NCI-H1105 (cell line): Measurements from ENCODE around the gene PDZD7.

Experiments used
- DNase-seq: peaks from one replicate; lab custom pipeline; 2025; lab: John Stamatoyannopoulos, UW

Gene PDZD7

GRCh38 chr10:101061624-101062231 is 30.8 kb upstream of the PDZD7 start, which contains the start of gene KAZALD1:
Gene KAZALD1 (plus strand): TSS chr10:101061989. CDS start chr10:101062593, 604 bp downstream.
- no peak for DNase-seq

GRCh38 chr10:101060951-101061623 is 30.2 kb upstream of the PDZD7 start:
- DNase-seq = peak; percentile 81

GRCh38 chr10:101060036-101060950 is 29.4 kb upstream of the PDZD7 start:
- peak; percentile 79 for DNase-seq

GRCh38 chr10:101056365-101057151 is 25.6 kb upstream of the PDZD7 start:
- DNase-seq = no peak

- DNase-seq = no peak
Measured at GRCh38 chr10:101055411-101055810, 24.5 kb upstream of the PDZD7 start.

- DNase-seq = no peak
Measured at GRCh38 chr10:101054876-101055275, 23.9 kb upstream of the PDZD7 start.

- DNase-seq = no peak
Measured at GRCh38 chr10:101054351-101054750, 23.4 kb upstream of the PDZD7 start.

- no peak for DNase-seq
Measured at GRCh38 chr10:101053516-101053915, 22.6 kb upstream of the PDZD7 start.

- no peak for DNase-seq
Measured at GRCh38 chr10:101052285-101052684, 21.4 kb upstream of the PDZD7 start.

- DNase-seq = peak; percentile 61
Measured at GRCh38 chr10:101050208-101051069, 19.5 kb upstream of the PDZD7 start.

GRCh38 chr10:101047961-101048892 is 17.3 kb upstream of the PDZD7 start:
- peak; percentile 65 for DNase-seq

- no peak for DNase-seq
Measured at GRCh38 chr10:101047268-101047667, 16.3 kb upstream of the PDZD7 start.

GRCh38 chr10:101046332-101047238 is 15.7 kb upstream of the PDZD7 start:
- DNase-seq = no peak

- DNase-seq = no peak
Measured at GRCh38 chr10:101044117-101044516, 13.2 kb upstream of the PDZD7 start.

GRCh38 chr10:101043363-101043707 is 12.4 kb upstream of the PDZD7 start:
- no peak for DNase-seq

GRCh38 chr10:101042667-101043362 is 11.9 kb upstream of the PDZD7 start:
- DNase-seq = peak; percentile 80

GRCh38 chr10:101042118-101042517 is 11.2 kb upstream of the PDZD7 start:
- DNase-seq = no peak

GRCh38 chr10:101041252-101041761 is 10.4 kb upstream of the PDZD7 start:
- peak; percentile 12 for DNase-seq
